Measurements from ENCODE around the gene SUSD1. TPM values are rescaled to one million over a fixed set of nuclear protein-coding genes. Genes with fewer than 3 reads are reported as not detected.

SUSD1 gene
- total and polyA plus RNA-seq, 9 of the 15 experiments (the other 6 are each of a cell fraction or from before 2014, with no cell fraction given) = 10.9 to 44.4 (median 36.1) TPM

DNA sequence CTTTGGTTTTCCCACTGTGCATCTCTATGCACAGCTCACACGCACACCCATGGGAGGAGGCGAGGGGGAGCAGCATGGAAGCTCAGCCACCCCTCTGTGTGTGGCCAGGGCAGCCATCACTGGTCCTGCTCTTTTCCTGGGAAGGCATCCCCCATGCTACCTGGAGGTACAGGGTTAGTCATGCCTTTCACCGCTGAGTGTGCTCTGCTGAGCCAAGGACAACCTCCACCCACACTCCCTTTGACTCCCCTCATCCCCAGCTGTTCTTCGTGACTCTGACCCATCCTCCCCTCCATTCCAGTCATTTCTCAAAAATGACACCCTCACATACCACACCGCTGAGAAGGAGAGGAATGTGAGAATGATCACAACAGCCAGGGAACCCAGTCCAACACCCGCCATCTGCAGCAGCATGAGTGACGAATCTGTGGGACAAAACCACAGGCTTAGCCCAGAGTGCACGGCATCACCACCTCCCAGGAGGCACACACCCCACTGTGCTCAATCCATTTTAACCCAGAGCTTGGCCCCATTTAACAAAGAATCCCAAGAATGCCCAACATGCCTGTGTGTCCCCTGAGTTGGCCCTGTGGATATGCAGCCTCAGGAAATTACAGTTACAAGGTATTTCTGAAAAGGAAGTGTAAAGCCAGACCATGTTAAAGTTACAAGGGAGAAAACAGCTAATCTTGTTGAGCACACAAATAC lies 133.4 kb downstream of the SUSD1 start:
- Histone ChIP-seq H3K36me3 (ENCODE audit: control insufficient read depth, insufficient read depth, low read length) (peaks cover 76% of the 10 kb centered on the region), H3K9ac (ENCODE audit: insufficient read depth in 1 of 2, low read depth in 2 of 2, low read length in 2 of 2) (no peak overlapping the region; a peak in 1 of 4 replicates), H3K4me1 (replicated peaks in 1 of 2; ENCODE audit: control insufficient read depth in 2 of 2, insufficient read depth in 2 of 2, low read length in 2 of 2) (no peaks in the 10 kb centered on the region), H3K79me2 (ENCODE audit: control insufficient read depth, insufficient read depth, low read length) (no peaks in the 10 kb centered on the region), H3K27ac (ENCODE audit: extremely low read depth, low read depth, low read length) (no peak overlapping the region), H2AFZ (ENCODE audit: low read depth, low read length) (no peak overlapping the region), H3K4me3 (no peak overlapping the region), H3K4me2 (ENCODE audit: insufficient read depth, low read length) (no peak overlapping the region), H3K9me3 (replicated peaks; ENCODE audit: control insufficient read depth, insufficient read depth, low read depth, low read length) (no peaks in the 10 kb centered on the region), H4K20me1 (replicated peaks; ENCODE audit: control insufficient read depth, insufficient read depth, low read length) (no peaks in the 10 kb centered on the region), H3K9me1 (ENCODE audit: control insufficient read depth, insufficient read depth, low read length) (no peaks in the 10 kb centered on the region), H3K27me3 (ENCODE audit: control insufficient read depth in 2 of 2, insufficient read depth in 2 of 2, low read length in 2 of 2) (no peaks in the 10 kb centered on the region)
- ChIA-PET CTCF (ENCODE audit: low intra/inter-chr PET ratio) (no interaction called here), POLR2A (interaction anchor here (1.2 to 1.3 kb wide), 2 partner anchors 11 kb away, joined by 4 to 8 read pairs; no protein-coding TSS in a partner anchor)
- in situ Hi-C loops (cut with MboI) = no loop called here
- intact Hi-C loops (cut with micrococcal nuclease) = no loop called here
- no TSS peak for BruUV-seq (replicated peaks)
- WGBS (ENCODE audit: insufficient coverage, low coverage, missing lambda C conversion rate) = 84% methylated on average over 8 of the region's 8 CpGs
- FAIRE-seq (no peak), ATAC-seq (no peak), DNase-seq (ENCODE audit: extremely low read depth in 1 of 4, low spot score in 3 of 4) (no peak)
- no peak for TF ChIP-seq BACH1 (tag; IDR thresholded peaks at IDR 0.05)
- no peak for TF ChIP-seq ZNF644 (tag; IDR thresholded peaks at IDR 0.05; ENCODE audit: low read depth)
- no peak for TF ChIP-seq SMARCE1 (IDR thresholded peaks at IDR 0.05)
- no peak for TF ChIP-seq USF1 (CRISPR knock-in tag; IDR thresholded peaks at IDR 0.05)
- TF ChIP-seq POLR2G (IDR thresholded peaks at IDR 0.05; ENCODE audit: low read depth, low read length) = no peak
- TF ChIP-seq TEAD1 (CRISPR knock-in tag; IDR thresholded peaks at IDR 0.05) = no peak
- no peak for TF ChIP-seq ELK3 (CRISPR knock-in tag; IDR thresholded peaks at IDR 0.05)
- no peak for TF ChIP-seq TSC22D4 (tag; IDR thresholded peaks at IDR 0.05)
- TF ChIP-seq ZHX1 (conservative IDR thresholded peaks at IDR 0.05; ENCODE audit: low read length) = no peak
- no peak for TF ChIP-seq ZNF444 (CRISPR knock-in tag; IDR thresholded peaks at IDR 0.05)
- TF ChIP-seq ZFP30 (CRISPR knock-in tag; IDR thresholded peaks at IDR 0.05; ENCODE audit: borderline replicate concordance) = no peak
- no peak for TF ChIP-seq GATAD2B (IDR thresholded peaks at IDR 0.05; ENCODE audit: borderline replicate concordance)
- no peak for TF ChIP-seq ARID3B (CRISPR knock-in tag; IDR thresholded peaks at IDR 0.05; ENCODE audit: borderline replicate concordance)
- no peak for TF ChIP-seq ZNF639 (CRISPR knock-in tag; conservative IDR thresholded peaks at IDR 0.05 in 1 of 2, IDR thresholded peaks at IDR 0.05 in 1 of 2)

Data from K562 (cell line).